SK-N-SH (cell line): Measurements from ENCODE around the gene RFFL.

Source experiments
- CTCF ChIP-seq: fragments of 200-600 bp; sonication (generic); IDR thresholded peaks from 2 replicates; pipeline ENCODE4 v1.6.1; 2017; ENCODE audit warnings: antibody characterized with exemption, mild to moderate bottlenecking, moderate library complexity
- REST ChIP-seq: IDR thresholded peaks from 2 replicates; pipeline ENCODE4 v1.6.1; 2012; ENCODE audit warnings: mild to moderate bottlenecking, low read depth, low read length, moderate library complexity
- TAF1 ChIP-seq: IDR thresholded peaks from 2 replicates; pipeline ENCODE4 v1.6.1; 2012; ENCODE audit warnings: low read depth, mild to moderate bottlenecking, low read length, moderate library complexity, borderline replicate concordance

GRCh38 chr17:35082073-35082657 lies 18.7 kb upstream of the RFFL start:
- no peak for TF ChIP-seq CTCF
- TF ChIP-seq TAF1 = no peak
- no peak for TF ChIP-seq REST
